ENCODE data around the gene ARL4C. TPM values are rescaled to one million over a fixed set of nuclear protein-coding genes. Genes with fewer than 3 reads are reported as not detected.

Gene ARL4C, protein sequence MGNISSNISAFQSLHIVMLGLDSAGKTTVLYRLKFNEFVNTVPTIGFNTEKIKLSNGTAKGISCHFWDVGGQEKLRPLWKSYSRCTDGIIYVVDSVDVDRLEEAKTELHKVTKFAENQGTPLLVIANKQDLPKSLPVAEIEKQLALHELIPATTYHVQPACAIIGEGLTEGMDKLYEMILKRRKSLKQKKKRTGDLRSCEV
- 8.4 TPM for total RNA-seq (ENCODE audit: insufficient read depth, low replicate concordance)

DNA sequence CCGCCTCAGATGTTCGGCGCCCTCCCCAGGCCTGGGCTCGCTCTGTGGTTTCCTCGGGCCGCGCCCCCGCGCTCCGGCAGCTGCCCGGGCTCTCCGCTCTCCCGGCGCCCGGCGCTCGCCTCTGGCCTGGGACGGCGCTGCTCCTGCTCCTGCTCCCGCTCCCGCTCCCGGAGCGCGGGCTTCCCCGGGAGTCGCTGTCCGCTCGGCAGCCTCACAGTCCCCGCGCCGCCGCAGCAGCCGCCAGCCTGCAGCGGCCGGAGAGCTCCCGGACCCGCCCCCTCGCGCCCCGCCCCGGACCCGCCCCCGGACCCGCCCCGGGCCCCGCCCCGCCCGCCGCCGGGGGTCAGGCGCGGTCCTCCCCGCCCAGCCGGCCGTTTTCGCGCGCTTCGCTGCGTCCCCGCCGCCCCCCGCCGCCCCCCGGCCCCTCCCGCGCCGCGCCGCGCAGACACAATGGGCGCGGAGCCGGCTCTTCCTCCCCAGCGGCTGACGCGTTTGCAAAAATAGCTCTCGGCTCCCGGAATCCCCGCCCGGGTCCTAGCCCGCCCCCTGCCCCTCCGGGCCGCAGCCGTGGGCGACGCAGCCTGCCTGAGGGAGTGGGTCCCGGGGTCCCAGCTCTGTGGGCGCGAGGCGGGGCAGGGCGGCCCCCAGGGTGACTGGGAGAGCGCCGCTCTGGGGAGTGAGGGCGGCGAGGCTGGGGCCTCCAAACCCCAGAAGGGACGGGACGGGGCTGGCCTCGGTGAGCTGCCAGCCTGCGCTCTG, at the start of gene ARL4C:
ARL4C (minus strand) TSS at position 247 of the 759 bp plus-strand sequence. CDS start 495 bp downstream, outside the sequence.
- DNase-seq (ENCODE audit: low spot score) = peak; percentile 64

DNA sequence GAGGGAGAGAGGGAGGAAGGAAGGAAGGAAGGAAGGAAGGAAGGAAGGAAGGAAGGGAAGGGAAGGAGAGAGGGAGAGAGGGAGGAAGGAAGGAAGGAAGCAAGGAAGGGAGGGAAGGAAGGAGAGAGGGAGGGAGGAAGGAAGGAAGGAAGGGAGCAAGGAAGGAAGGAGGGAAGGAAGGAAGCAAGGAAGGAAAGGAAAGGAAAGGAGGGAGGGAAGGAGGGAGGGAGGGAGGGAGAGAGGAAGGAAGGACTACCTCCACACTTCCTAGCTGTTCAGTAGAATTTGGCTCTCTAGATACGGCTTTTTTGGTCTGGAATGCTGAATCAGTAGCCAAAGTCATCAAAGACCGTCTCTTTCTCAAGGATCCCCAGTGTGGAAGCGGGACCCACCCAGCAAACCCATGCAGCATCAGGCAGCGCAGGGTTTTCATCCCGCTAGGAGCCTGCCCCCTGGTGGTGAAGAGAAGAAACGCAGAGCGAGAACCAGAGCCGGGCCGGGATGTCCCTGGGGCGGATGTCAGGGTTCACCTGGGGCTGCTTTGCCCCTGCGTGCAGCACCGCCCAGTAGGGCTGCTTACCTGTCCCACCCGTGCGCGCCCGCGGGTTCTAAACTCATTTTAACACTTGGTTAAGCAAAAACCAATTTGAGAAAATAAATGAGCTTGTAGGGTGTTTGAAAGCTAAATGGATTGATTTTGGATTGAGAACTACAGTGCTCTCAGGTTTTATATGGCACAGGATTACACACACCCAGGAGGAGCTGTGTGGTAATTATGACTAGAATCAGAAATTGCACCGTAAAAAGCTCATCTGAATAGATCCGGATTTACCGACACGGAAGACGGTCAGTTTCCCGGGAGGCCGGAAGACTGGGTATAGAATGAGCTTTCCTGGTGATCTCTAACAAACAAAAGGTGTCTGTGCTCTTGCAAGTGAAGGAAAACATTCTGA, 48.1 kb upstream of the ARL4C start:
- peak; percentile 45 for DNase-seq (ENCODE audit: low spot score)

DNA sequence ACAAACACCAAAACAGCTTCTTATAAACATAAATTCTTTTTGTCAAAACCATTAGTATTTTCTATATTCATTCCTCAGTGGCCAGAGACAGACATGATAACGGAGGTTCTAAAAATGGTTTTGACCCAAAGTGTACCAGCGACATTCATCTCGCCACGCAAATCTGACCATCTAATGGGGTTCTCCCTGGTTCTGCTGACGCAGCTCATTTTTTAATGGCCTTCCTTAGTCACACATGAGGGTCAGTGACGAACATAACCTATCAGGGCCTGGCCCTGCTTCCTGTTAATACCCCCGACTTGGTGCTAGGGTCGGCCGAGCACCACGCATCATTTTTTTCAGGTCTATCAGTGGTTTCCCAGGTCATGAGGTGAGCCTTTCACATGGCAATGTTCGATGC, 45.9 kb upstream of the ARL4C start:
- no peak for DNase-seq (ENCODE audit: low spot score)

DNA sequence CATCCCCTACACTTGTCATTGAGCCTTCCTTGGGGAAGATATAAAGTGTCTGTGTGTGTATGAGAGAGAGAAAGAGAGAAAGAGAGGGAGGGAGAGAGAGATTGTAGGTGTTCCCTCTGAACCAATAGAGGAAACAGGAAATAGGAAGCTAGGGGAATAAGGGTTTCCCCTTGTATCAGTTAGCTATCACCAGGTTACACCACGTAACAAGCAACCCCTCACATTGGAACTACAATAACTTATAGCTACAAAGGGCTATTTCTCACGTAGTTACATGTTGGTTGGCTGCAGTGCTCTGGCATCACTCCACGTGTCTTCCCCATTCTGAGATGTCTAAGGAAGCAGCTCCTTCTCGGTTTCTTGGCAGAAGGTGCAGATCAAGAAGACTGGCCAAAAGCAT, 41.0 kb upstream of the ARL4C start:
- DNase-seq (ENCODE audit: low spot score) = no peak

DNA sequence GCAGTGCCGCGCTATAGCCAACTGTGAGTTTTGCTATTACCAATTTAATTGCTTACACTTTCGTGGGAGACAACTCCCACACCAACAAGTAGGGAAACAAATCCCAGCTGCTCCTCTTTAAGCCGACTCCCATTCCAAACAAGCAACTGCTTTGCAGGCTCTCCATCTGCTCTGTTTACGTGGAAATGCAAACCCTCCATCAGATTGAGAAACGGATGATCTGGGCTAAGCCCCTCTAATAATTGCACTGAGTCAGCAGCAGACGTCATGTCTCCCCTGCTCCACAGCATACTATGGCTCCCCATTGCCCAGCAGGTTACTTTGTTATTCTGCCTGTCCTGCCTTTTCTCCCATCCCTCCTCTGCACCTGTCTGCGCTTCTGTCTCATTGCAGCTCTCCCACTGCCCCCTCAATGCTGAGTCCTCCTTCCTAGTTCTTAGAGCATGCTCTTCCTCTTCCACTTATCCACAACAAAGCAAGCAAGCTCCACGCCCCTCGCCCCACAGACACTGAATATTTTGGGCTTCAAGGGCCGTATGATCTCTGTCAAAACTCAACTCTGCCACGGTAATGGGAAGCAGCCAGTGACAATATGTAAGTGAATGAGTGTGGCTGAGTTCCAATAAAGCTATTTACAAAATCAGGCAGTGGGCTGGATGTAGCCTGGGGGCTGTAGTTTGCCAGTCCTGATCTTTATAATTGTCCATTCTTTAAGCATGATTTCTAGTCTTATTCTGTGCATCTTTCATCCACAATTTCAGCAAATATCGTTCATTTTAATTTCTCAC, 39.5 kb upstream of the ARL4C start:
- no peak for DNase-seq (ENCODE audit: low spot score)

DNA sequence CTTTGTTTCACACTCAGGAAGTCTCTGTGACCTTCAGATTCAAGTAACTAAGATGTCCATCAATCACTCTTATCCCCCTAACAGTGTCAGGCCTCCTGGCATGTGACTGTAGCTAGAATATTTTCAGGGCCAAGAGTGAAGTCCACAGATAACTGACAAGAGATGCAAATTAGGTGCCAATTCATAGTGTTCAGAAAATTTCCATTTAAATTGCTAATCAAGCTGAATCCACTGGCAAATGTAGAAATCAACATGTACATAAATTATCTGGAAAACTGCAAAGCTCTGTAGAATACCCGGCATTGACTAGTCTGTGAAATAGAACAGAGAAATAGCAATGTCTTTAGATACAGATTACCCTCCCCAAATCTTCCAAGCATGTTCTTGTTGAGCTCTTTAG, 38.6 kb upstream of the ARL4C start:
- no peak for DNase-seq (ENCODE audit: low spot score)

DNA sequence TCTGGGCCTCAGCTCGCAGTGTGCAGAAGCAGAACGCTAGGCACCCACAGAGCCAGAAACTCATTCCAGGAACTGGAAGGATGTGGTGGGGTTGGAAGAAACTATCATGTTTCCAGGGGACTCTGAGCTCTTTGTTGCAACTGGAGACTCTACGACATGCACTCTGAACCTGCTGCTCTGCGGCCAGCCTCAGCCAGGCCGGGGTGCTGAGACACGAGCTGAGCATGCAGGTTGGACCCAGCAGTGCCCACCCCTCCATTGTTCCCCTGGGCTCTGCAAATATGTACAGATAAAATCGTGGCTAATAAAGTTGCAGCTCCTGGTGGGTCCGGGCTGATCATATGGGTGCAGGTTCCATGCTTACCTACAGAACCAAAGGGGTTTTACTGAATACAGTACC, 37.6 kb upstream of the ARL4C start:
- DNase-seq (ENCODE audit: low spot score) = no peak

DNA sequence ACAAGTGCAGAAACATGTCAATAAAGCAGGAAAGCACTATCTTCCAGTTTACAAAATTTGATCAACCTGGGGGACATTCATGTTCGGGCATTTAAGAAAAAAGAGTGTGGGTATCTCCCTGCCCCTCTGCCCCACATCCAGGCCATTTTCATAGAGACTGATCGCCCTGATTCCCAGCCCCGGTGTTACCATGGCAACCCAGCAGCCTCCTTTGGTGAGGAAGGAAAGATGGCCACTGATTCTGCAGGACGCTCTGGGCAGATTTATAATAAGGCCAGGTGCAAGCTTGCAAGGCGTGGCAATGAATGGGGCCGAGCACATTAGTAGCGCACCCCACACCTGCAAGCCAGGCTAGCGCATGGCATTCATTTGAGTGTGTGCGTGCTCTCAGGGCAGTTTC, 36.7 kb upstream of the ARL4C start:
- DNase-seq (ENCODE audit: low spot score) = no peak

DNA sequence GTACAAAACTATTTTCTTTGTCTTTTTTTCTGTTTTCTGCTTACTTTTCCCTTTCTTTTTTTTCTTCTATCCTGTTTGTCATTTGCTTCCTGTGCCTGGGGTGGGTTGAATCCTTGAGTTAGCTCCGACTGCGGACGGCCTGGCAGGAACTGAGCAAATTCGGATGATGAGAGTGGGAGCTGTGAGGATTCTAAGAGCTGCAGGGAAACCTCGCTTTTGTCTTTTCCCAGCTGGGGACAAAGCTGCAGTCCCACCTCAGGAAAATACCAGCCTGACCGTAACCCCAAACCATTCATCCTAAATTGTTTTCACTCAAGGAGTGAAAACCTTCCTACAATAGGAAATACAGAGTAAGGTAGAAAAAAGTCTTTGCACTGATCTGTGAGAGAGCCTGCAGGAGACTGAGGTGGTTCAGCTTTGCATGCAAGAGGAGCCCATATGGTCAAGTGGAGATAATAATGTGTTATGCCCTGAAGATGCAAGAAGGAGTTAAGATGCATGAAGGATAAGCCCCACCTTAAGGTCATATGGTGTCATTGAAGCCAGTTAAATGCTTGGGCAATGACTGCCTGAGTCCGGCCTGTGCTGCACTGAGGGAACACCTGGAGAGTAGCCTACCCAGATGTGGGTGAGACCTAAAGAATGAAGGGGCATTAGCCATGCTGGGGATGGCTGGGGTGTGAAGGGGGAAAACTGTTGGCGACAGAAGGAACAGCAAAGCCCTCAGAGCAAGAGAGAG, 31.7 kb upstream of the ARL4C start:
- no peak for DNase-seq (ENCODE audit: low spot score)

DNA sequence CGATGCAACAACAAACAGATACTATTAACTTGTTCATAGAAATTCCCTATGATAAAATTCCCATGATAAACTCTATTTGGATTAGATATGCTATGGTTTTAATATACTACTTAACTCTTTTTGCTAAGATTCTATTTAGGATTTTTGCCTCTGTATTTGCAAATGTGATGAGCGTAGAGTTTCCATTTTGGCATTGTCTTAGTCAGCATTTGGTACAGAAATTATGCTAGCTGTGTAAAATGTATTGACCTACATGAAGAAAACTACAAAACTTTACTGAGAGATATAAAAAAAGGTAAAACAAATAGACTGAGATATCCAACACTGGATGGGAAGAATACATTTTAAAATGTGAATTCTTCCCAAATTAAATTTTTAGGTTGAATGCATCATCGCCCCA, 29.8 kb upstream of the ARL4C start:
- DNase-seq (ENCODE audit: low spot score) = no peak

DNA sequence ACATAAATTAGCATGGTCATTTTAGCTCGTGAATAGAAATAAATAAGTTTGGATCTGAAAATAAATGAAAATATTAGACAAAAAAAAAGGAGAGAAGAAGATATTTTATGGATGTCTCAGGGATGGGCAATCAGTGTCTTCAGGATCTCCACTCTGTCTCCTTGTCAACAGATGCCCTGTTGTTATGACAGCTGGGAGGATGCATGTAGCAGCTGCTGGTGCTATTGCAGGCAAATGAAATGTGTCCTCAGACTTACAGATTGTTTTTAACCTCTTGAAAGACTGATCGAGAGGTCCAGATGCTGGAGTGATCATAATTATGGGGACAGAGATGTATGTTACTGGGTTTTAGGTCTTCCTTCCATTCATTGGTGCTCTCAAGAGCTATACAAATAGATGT, 24.7 kb upstream of the ARL4C start:
- no peak for DNase-seq (ENCODE audit: low spot score)

DNA sequence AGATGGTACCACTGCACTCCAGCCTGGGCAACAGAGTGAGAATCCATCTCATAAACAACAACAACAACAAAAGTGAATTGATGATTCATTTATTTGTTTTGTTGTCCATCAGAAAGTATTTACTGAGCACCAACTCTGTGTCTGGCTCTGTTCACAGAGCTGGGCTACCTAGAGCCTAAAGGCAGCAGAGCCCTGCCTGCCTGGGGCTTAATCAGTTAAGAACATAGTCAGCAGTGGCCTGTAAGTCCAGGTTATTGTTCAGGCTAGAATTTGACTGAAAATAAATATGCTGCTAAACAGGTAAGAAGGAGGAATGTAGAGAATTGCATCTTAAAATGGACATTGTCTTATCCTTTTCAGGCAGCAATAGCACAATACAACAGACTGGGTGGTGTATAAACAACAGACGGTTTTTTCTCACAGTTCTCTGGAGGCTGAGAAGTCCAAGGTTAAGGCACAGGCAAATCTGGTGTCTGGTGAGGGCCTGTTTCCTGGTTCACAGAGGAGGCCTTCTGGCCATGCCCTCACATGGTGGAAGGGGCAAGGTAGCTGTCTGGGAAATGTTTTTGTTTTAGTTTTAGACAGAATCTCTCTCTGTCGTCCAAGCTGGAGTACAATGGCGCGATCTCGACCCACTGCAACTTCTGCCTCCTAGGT, 22.2 kb upstream of the ARL4C start:
- no peak for DNase-seq (ENCODE audit: low spot score)

DNA sequence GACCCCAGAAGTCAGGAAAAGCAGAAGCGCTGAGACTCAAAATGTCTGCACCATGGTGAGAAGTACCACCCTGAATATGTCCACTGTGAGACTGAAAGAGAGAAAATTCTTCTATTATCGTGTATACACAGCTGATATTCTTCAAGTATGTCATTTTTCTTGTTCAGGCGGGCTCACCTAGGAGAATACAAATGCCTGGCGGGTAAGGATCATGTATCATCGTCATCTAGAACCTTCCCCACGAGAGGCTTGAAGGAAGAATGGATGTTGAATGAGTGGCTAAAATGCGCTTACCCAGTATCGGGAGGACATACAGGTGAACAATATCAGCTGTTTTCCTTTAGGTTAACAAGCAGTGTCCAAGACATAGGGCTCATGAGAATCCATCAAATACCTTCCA, 21.1 kb upstream of the ARL4C start:
- DNase-seq (ENCODE audit: low spot score) = no peak

DNA sequence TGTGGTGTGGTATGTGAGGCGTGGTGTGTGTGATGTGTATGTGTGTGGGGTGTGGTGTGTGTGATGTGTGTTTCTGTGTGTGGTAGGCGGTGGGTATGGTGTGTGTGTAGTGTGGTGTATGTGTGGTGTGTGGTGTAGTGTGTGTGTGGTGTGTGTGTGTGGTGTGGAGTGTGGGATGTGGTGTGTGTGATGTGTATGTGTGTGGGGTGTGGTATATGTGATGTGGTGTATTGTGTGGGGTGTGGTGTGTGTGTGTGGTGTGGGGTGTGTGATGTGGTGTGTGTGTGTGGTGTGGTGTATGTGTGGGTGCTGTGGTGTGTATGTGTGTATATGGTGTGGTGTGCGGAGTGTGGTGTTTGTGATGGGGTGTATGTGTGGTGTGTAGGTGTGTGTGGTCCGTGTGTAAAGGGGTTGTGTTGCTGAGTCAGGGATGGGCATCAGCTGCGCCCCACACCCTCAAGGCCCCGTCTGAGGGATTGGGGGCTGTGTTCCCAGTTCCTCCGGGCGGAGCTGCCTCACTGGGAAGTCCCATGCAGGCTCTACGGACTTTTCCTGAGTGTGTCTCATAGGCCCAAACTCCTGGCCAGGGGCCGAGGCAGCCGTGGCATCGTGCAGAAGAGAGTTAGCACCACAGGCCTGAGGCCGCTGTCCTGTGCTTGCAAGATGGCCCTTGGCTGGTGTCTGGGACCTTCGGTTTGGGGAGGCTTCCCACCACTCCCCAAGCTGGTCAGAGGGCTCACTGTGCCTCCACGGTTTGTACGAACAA, 18.2 kb upstream of the ARL4C start:
- no peak for DNase-seq (ENCODE audit: low spot score)

DNA sequence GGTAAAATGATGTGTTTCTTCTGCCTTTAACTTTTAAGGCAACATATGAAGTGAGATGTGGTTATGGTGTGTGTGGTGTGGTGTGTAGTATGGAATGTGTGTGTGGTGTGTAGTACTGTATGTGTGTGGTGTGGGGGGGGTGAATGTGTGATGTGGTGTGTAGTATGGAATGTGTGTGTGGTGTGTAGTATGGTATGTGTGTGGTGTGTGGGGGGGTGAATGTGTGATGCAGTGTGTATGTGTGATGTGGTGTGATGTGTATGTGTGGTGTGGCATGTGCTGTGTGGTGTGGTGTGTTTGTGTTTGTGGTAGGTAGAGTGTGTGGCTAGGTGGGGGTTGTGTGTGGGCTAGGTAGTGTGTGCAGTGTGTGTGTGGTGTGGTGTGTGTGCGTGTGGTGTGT, 17.2 kb upstream of the ARL4C start:
- no peak for DNase-seq (ENCODE audit: low spot score)

DNA sequence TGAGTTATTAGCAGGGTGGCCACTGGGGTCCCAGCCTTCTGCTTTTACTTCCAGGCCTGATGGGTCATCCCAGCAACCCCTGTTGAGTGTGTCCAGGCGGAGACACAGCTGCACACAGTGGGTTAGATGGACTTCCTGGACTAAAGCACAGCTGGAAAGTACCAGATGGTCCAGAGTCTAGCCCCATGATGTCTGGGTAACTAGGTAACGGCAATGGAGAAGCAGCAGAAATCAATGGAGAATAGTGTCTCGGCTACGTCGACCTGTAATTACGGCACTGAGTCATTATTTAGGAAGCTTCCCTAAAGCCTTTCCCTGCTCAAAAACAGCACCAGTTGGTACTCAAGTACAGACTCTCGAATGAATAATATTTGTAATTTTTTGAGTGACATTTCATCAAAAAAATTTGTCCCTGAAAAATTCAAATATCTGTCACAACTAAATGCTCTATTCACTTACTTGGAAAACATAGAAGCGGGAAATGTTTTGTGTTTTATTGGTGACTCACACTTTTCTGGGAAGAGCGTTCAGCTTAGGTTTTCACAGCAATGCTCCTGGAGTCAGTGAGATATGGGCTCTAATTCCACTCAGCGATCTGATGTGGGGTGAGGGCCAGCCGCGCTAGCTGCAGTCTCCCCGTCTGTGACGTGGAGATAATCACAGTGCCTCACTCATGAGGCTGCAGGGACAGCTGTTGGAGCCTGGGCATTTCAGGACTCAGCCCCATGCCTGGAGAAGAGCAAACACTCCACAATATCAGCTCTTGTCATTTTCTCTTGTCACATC, 16.2 kb upstream of the ARL4C start:
- peak; percentile 84 for DNase-seq (ENCODE audit: low spot score)

DNA sequence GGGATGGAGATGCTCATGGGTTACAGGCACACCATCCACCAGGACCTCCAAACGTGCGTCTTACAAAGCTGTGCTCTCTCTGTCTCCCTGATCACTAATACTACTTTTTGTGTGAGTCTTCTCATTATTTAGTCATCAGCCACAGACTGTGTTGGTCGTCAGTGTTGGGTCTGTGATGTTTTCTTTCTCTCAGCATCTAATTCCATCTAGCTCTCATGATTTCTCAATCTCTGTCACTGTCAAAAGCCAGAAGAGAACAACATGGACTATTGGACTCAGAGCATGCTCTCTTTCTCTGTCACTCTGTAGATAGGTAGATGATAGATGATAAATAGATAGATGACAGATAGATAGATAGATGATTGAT, 6.0 kb upstream of the ARL4C start:
- no peak for DNase-seq (ENCODE audit: low spot score)

DNA sequence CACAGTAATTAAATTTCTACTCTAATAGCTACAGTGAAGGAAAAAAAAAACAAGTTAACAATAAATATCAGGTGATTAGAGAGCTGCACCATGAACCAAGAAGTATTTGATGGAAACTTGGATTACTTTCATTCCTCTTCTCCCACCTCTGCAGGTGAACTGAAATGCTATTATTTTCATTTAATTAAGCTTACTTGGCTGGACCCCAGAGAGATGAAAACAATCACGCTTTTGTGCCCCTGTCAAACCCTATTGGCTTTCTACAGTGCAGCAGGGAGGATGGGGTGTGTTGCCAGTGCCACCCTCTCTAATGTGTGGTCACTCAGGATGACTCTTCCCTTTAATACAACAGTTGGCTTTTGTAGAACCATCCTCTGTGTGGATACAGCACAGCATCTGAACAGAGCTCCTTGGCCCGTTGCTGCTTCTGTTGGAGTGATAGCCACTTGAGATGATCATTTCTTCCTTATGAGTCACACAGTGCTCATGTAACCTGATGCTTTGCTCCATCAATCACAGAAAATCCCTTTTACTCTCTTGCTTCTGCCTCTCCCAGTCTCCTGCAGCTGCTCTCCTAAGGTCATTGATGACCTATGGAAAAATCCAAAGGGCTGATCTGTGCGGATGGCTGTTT, 5.5 kb upstream of the ARL4C start:
- peak; percentile 59 for DNase-seq (ENCODE audit: low spot score)

Measured in umbilical cord (tissue), 2 donors.